ENCODE measurements around the gene CASP10.
"Not testable (repeated sequence)": the region's sequence is repeated elsewhere in the genome, so short reads cannot be mapped to it uniquely, and the experiment has no call there.

CASP10 gene

GRCh38 chr2:201234663-201235135 is 51.8 kb downstream of the CASP10 start:
- peak overlapping the region; percentile 85 for H3K27ac ChIP-seq
- H3K9me3 ChIP-seq: no peaks in the 10 kb centered on the region
- H3K4me1 ChIP-seq (ENCODE audit: control insufficient read depth in 1 of 2, insufficient read depth in 1 of 2, low read depth in 1 of 2, low read length in 1 of 2): peaks cover 62 to 72% of the 10 kb centered on the region in 2 experiments
- no peak for TF ChIP-seq CTCF (IDR thresholded peaks at IDR 0.05)
- no peak overlapping the region for H3K4me3 ChIP-seq (ENCODE audit: low read depth in 1 of 2, low read length in 1 of 2)
- H3K36me3 ChIP-seq: no peaks in the 10 kb centered on the region
- H3K27me3 ChIP-seq: no peaks in the 10 kb centered on the region

- peak overlapping the region; percentile 68 for H3K27ac ChIP-seq
- H3K4me3 ChIP-seq (ENCODE audit: low read depth in 1 of 2, low read length in 1 of 2): peak overlapping the region in 1 of 2 experiments; percentile 25
- H3K36me3 ChIP-seq: no peaks in the 10 kb centered on the region
- H3K4me1 ChIP-seq (ENCODE audit: control insufficient read depth in 1 of 2, insufficient read depth in 1 of 2, low read depth in 1 of 2, low read length in 1 of 2): peaks cover 75 to 86% of the 10 kb centered on the region in 2 experiments
- TF ChIP-seq CTCF (IDR thresholded peaks at IDR 0.05): peak; percentile 84
- H3K27me3 ChIP-seq: no peaks in the 10 kb centered on the region
- no peaks in the 10 kb centered on the region for H3K9me3 ChIP-seq
Observed at GRCh38 chr2:201235860-201236811, 53.2 kb downstream of the CASP10 start.

- Histone ChIP-seq H3K9me3 (no peaks in the 10 kb centered on the region), H3K36me3 (no peaks in the 10 kb centered on the region), H3K27me3 (no peaks in the 10 kb centered on the region), H3K4me3 (ENCODE audit: low read depth in 1 of 2, low read length in 1 of 2) (no peak overlapping the region), H3K4me1 (ENCODE audit: control insufficient read depth in 1 of 2, insufficient read depth in 1 of 2, low read depth in 1 of 2, low read length in 1 of 2) (peaks cover 73 to 90% of the 10 kb centered on the region in 2 experiments), H3K27ac (peak overlapping the region; percentile 92)
- TF ChIP-seq CTCF (IDR thresholded peaks at IDR 0.05): no peak
Observed at GRCh38 chr2:201237486-201238123, 54.7 kb downstream of the CASP10 start.

GRCh38 chr2:201239167-201239935 is 56.4 kb downstream of the CASP10 start:
- H3K9me3 ChIP-seq, H3K27me3 ChIP-seq, H3K36me3 ChIP-seq: not testable (repeated sequence)
- peak overlapping the region; percentile 92 for H3K27ac ChIP-seq
- H3K4me3 ChIP-seq (ENCODE audit: low read depth in 1 of 2, low read length in 1 of 2): peak overlapping the region; percentile 49
- peaks cover 62 to 78% of the 10 kb centered on the region in 2 experiments for H3K4me1 ChIP-seq (ENCODE audit: control insufficient read depth in 1 of 2, insufficient read depth in 1 of 2, low read depth in 1 of 2, low read length in 1 of 2)

DNA sequence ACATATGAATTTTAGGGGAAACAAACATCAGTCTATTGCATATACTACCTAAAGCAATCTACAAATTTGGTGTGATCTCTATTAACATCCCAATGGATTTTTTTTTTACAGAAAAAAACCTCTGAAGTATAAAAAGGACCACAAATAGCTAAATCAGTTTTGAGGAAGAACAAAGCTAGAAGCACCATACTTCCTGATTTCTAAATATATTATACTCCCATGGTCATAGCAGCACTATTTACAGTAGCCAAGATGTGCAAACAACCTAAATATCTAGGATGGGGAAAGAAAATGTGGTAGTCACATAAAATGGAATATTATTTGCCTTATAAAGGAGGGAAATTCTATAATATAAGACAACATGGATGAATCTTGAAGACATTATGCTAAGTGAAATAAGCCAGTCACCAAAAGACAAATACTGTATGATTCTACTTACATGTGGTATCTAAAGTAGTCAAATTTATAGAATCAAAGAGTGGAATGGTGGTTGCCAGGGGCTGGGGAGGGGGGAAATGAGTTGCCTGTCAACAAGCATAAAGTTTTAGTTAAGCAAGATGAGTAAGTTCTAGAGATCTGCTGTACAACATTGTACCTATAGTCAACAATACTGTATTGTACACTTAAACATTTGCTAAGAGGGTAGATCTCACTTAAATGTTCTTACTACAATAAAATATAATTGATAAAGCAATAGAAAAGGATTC is 59.8 kb downstream of the CASP10 start:
- peaks cover 43 to 57% of the 10 kb centered on the region in 2 experiments for H3K4me1 ChIP-seq (ENCODE audit: control insufficient read depth in 1 of 2, insufficient read depth in 1 of 2, low read depth in 1 of 2, low read length in 1 of 2)
- H3K27ac ChIP-seq: peak overlapping the region; percentile 69
- no peaks in the 10 kb centered on the region for H3K9me3 ChIP-seq
- H3K4me3 ChIP-seq (ENCODE audit: low read depth in 1 of 2, low read length in 1 of 2): peak overlapping the region in 1 of 2 experiments; percentile 2
- no peak for TF ChIP-seq CTCF (IDR thresholded peaks at IDR 0.05)
- H3K36me3 ChIP-seq: no peaks in the 10 kb centered on the region
- no peaks in the 10 kb centered on the region for H3K27me3 ChIP-seq
